H9 (cell line): Measurements from ENCODE around the gene NLE1. TPM values are rescaled to one million over a fixed set of nuclear protein-coding genes. Genes with fewer than 3 reads are reported as not detected.

Experiments
- DNase-seq: peaks from one replicate; pipeline ENCODE4 v3.0.0-alpha.2; 2017
- H2AFZ ChIP-seq: one replicate; pipeline ENCODE4 v1.6.1; 2013; ENCODE audit warnings: mild to moderate bottlenecking, low read length, control low read depth, moderate library complexity
- H2AK5ac ChIP-seq: 2 replicates; pipeline ENCODE4 v1.6.1; 2013; ENCODE audit warnings: low read length, control low read depth, mixed read lengths; ENCODE audit not compliant: insufficient read length
- H2BK120ac ChIP-seq: one replicate; pipeline ENCODE4 v1.6.1; 2013; ENCODE audit warnings: low read depth, mild to moderate bottlenecking, low read length, control low read depth, inconsistent platforms; ENCODE audit not compliant: poor library complexity, severe bottlenecking
- H2BK12ac ChIP-seq: 2 replicates; pipeline ENCODE4 v1.6.1; 2013; ENCODE audit warnings: low read length, control low read depth, mixed read lengths, low read depth; ENCODE audit not compliant: insufficient read length
- H2BK15ac ChIP-seq: 2 replicates; pipeline ENCODE4 v1.6.1; 2013; ENCODE audit warnings: low read depth, low read length, control low read depth
- H2BK20ac ChIP-seq: one replicate; pipeline ENCODE4 v1.6.1; 2013; ENCODE audit warnings: low read depth, mild to moderate bottlenecking, low read length, control low read depth, inconsistent platforms; ENCODE audit not compliant: poor library complexity, severe bottlenecking
- H2BK5ac ChIP-seq: 2 replicates; pipeline ENCODE4 v1.6.1; 2013; ENCODE audit warnings: low read length, control low read depth, mixed read lengths; ENCODE audit not compliant: insufficient read length
- H3K14ac ChIP-seq: 2 replicates; pipeline ENCODE4 v1.6.1; 2013; ENCODE audit warnings: low read length, control low read depth; ENCODE audit not compliant: insufficient read depth
- H3K18ac ChIP-seq: 2 replicates; pipeline ENCODE4 v1.6.1; 2013; ENCODE audit warnings: low read depth, mild to moderate bottlenecking, mixed read lengths, low read length, control low read depth; ENCODE audit not compliant: insufficient read length
- H3K23ac ChIP-seq: 2 replicates; pipeline ENCODE4 v1.6.1; 2013; ENCODE audit warnings: low read length, control low read depth, mixed read lengths, low read depth; ENCODE audit not compliant: insufficient read length
- H3K23me2 ChIP-seq: 2 replicates; pipeline ENCODE4 v1.6.1; 2013; ENCODE audit warnings: low read depth, mild to moderate bottlenecking, mixed read lengths, low read length, control low read depth; ENCODE audit not compliant: insufficient read length, poor library complexity, severe bottlenecking
- H3K27ac ChIP-seq: 2 replicates; pipeline ENCODE4 v1.5.1; 2013; ENCODE audit warnings: low read length, control low read depth, mixed read lengths, low read depth; ENCODE audit not compliant: insufficient read length
- H3K27me3 ChIP-seq: 2 replicates; pipeline ENCODE4 v1.6.1; 2013; ENCODE audit warnings: low read length, control low read depth, inconsistent platforms; ENCODE audit not compliant: insufficient read depth
- H3K4ac ChIP-seq: 2 replicates; pipeline ENCODE4 v1.6.1; 2013; ENCODE audit warnings: low read depth, mild to moderate bottlenecking, control low read depth, inconsistent platforms, low read length, moderate library complexity
- H3K4me1 ChIP-seq: 2 replicates; pipeline ENCODE4 v1.6.1; 2013; ENCODE audit warnings: low read length, control low read depth, inconsistent platforms; ENCODE audit not compliant: insufficient read depth
- H3K4me2 ChIP-seq: 2 replicates; pipeline ENCODE4 v1.6.1; 2013; ENCODE audit warnings: low read length, control low read depth, mixed read lengths; ENCODE audit not compliant: insufficient read length, insufficient read depth
- H3K56ac ChIP-seq: 2 replicates; pipeline ENCODE4 v1.6.1; 2013; ENCODE audit warnings: low read depth, mild to moderate bottlenecking, mixed read lengths, low read length, control low read depth; ENCODE audit not compliant: insufficient read length
- H3K79me1 ChIP-seq: 2 replicates; pipeline ENCODE4 v1.6.1; 2013; ENCODE audit warnings: low read depth, mild to moderate bottlenecking, moderate library complexity, low read length, control low read depth, inconsistent platforms; ENCODE audit not compliant: insufficient read depth, poor library complexity, severe bottlenecking
- H3K79me2 ChIP-seq: 2 replicates; pipeline ENCODE4 v1.6.1; 2013; ENCODE audit warnings: low read length, control low read depth, inconsistent platforms; ENCODE audit not compliant: insufficient read depth
- H3K9ac ChIP-seq: 2 replicates; pipeline ENCODE4 v1.6.1; 2013; ENCODE audit warnings: low read length, control low read depth, mixed read lengths; ENCODE audit not compliant: insufficient read length; ENCODE audit errors: extremely low read depth
- H3K9me3 ChIP-seq: one replicate; pipeline ENCODE4 v1.6.1; 2013; ENCODE audit warnings: low read depth, low read length, inconsistent platforms; ENCODE audit not compliant: control insufficient read depth
- H3T11ph ChIP-seq: one replicate; pipeline ENCODE4 v1.6.1; 2013; ENCODE audit warnings: mild to moderate bottlenecking, low read length, control low read depth, inconsistent platforms
- H4K20me1 ChIP-seq: one replicate; pipeline ENCODE4 v1.6.1; 2013; ENCODE audit not compliant: control insufficient read depth, insufficient read length, insufficient read depth
- H4K5ac ChIP-seq: 2 replicates; pipeline ENCODE4 v1.6.1; 2013; ENCODE audit warnings: low read depth, mild to moderate bottlenecking, mixed read lengths, low read length, control low read depth; ENCODE audit not compliant: insufficient read length
- H4K8ac ChIP-seq: replicated peaks from 2 replicates; pipeline ENCODE4 v1.6.1; 2013; ENCODE audit warnings: low read length, control low read depth, mixed read lengths, low read depth; ENCODE audit not compliant: insufficient read length
- H4K91ac ChIP-seq: 2 replicates; pipeline ENCODE4 v1.6.1; 2013; ENCODE audit warnings: low read depth, mild to moderate bottlenecking, moderate library complexity, mixed read lengths, low read length, control low read depth; ENCODE audit not compliant: insufficient read length
- H3K27ac Mint-ChIP-seq, 3 experiments: 2 replicates in 2 of 3; 3 replicates in 1 of 3; pipeline ENCODE4 v1.8.0; 2020 to 2021; ENCODE audit warnings: mixed read lengths in 3 of 3, mild to moderate bottlenecking in 1 of 3, moderate library complexity in 1 of 3
- H3K27me3 Mint-ChIP-seq: 2 replicates; pipeline ENCODE4 v1.8.0; 2021; ENCODE audit warnings: low read depth, mild to moderate bottlenecking, moderate library complexity, mixed read lengths
- H3K36me3 Mint-ChIP-seq, 3 experiments: 2 replicates in 2 of 3; 3 replicates in 1 of 3; pipeline ENCODE4 v1.8.0; 2020 to 2021; ENCODE audit warnings: low read depth in 3 of 3, mixed read lengths in 3 of 3; ENCODE audit not compliant: insufficient read depth in 1 of 3
- H3K4me1 Mint-ChIP-seq, 2 experiments: 2 replicates each; pipeline ENCODE4 v1.8.0; 2020; ENCODE audit warnings: mixed read lengths in 2 of 2
- H3K4me3 Mint-ChIP-seq, 2 experiments: 2 replicates in 1 of 2; 3 replicates in 1 of 2; pipeline ENCODE4 v1.8.0; 2020 to 2021; ENCODE audit warnings: mild to moderate bottlenecking in 2 of 2, mixed read lengths in 2 of 2, moderate library complexity in 1 of 2
- H3K9me3 Mint-ChIP-seq, 2 experiments: 2 replicates in 1 of 2; 3 replicates in 1 of 2; pipeline ENCODE4 v1.8.0; 2020; ENCODE audit warnings: mild to moderate bottlenecking in 2 of 2, mixed read lengths in 2 of 2, moderate library complexity in 1 of 2
- CTCF ChIP-seq: fragments of 200-600 bp; sonication (generic); conservative IDR thresholded peaks from 3 replicates; pipeline ENCODE4 v1.8.0; 2021; ENCODE audit warnings: antibody characterized with exemption, mild to moderate bottlenecking
- WGBS: extraction: QIAGEN DNeasy Blood & Tissue Kit; methylation state at CpG from one replicate; pipeline ENCODE4 v1.1.7; 2013; ENCODE audit warnings: missing lambda C conversion rate, low lambda C conversion rate, mixed read lengths; ENCODE audit not compliant: insufficient read length; ENCODE audit errors: extremely low coverage; 5-methylcytosine and 5-hydroxymethylcytosine counted together
- total RNA-seq: library from RNA; stranded (reverse); gene quantifications from 2 replicates; pipeline ENCODE4 v1.2.1, GENCODE V29; 2021

NLE1 gene
- total RNA-seq, 1 experiment from 2014 or later, result 43.9 TPM

GRCh38 chr17:35185849-35186248, 43.7 kb upstream of the NLE1 start:
- Histone ChIP-seq H3K79me1 (no peaks in the 10 kb centered on the region), H3K4me1 (no peaks in the 10 kb centered on the region), H2BK15ac (no peak overlapping the region), H3K23ac (no peak overlapping the region), H2BK12ac (no peak overlapping the region), H3T11ph (no peak overlapping the region), H3K4ac (no peak overlapping the region), H3K56ac (no peak overlapping the region), H4K5ac (no peak overlapping the region), H3K79me2 (no peaks in the 10 kb centered on the region), H3K23me2 (no peaks in the 10 kb centered on the region), H2AFZ (no peak overlapping the region), H3K18ac (no peak overlapping the region), H2BK20ac (no peak overlapping the region), H2AK5ac (no peak overlapping the region), H2BK120ac (no peak overlapping the region), H3K14ac (no peak overlapping the region), H4K8ac (no peak overlapping the region), H3K27me3 (no peaks in the 10 kb centered on the region), H4K91ac (no peak overlapping the region), H3K4me2 (no peak overlapping the region), H3K27ac (no peak overlapping the region), H3K9ac (no peak overlapping the region), H4K20me1 (no peaks in the 10 kb centered on the region), H2BK5ac (no peak overlapping the region), H3K9me3 (no peaks in the 10 kb centered on the region)
- Mint-ChIP-seq H3K4me3 (no peak overlapping the region), H3K27me3 (peaks cover 12% of the 10 kb centered on the region), H3K9me3 (peaks cover 1 to 5% of the 10 kb centered on the region in 2 experiments; a peak in 2 of 5 replicates), H3K36me3 (no peaks in the 10 kb centered on the region), H3K27ac (no peak overlapping the region), H3K4me1 (no peaks in the 10 kb centered on the region)
- TF ChIP-seq CTCF, result no peak
- no CpG with 5 or more reads among the region's 1 CpG for WGBS
- no peak for DNase-seq
